ENCODE data around the gene TMEM196.
A peak's percentile ranks its signal among the peaks of the same experiment; 100 is the strongest.

TMEM196 gene

GRCh38 chr7:19772841-19773760, at the start of gene TMEM196:
Gene TMEM196 (minus strand): TSS chr7:19773617. CDS start chr7:19772696, 921 bp downstream.
- DNase-seq (ENCODE audit: low read depth in 3 of 3, low spot score in 1 of 3), result no peak

- no peak for DNase-seq (ENCODE audit: low read depth in 3 of 3, low spot score in 1 of 3)
Measured at GRCh38 chr7:19816128-19816527, 42.7 kb upstream of the TMEM196 start.

- DNase-seq (ENCODE audit: low read depth in 3 of 3, low spot score in 1 of 3), result no peak
Measured at GRCh38 chr7:19815546-19815945, 42.1 kb upstream of the TMEM196 start.

GRCh38 chr7:19814776-19815175, 41.4 kb upstream of the TMEM196 start:
- no peak for DNase-seq (ENCODE audit: low read depth in 3 of 3, low spot score in 1 of 3)

- no peak for DNase-seq (ENCODE audit: low read depth in 3 of 3, low spot score in 1 of 3)
Measured at GRCh38 chr7:19811386-19811785, 38.0 kb upstream of the TMEM196 start.

- no peak for DNase-seq (ENCODE audit: low read depth in 3 of 3, low spot score in 1 of 3)
Measured at GRCh38 chr7:19798986-19799385, 25.6 kb upstream of the TMEM196 start.

- DNase-seq (ENCODE audit: low read depth in 3 of 3, low spot score in 1 of 3), result no peak
Measured at GRCh38 chr7:19783541-19783940, 10.1 kb upstream of the TMEM196 start.

- DNase-seq (ENCODE audit: low read depth in 3 of 3, low spot score in 1 of 3), result no peak
Measured at GRCh38 chr7:19776981-19777380, 3.6 kb upstream of the TMEM196 start.

- DNase-seq (ENCODE audit: low read depth in 3 of 3, low spot score in 1 of 3), result no peak
Measured at GRCh38 chr7:19775578-19775977, 2.2 kb upstream of the TMEM196 start.

- DNase-seq (ENCODE audit: low read depth in 3 of 3, low spot score in 1 of 3), result no peak
Measured at GRCh38 chr7:19772306-19772705, 1.1 kb downstream of the TMEM196 start.

- no peak for DNase-seq (ENCODE audit: low read depth in 3 of 3, low spot score in 1 of 3)
Measured at GRCh38 chr7:19762631-19763030, 10.8 kb downstream of the TMEM196 start.

GRCh38 chr7:19754521-19755116, 18.8 kb downstream of the TMEM196 start:
- no peak for DNase-seq (ENCODE audit: low read depth in 3 of 3, low spot score in 1 of 3)

GRCh38 chr7:19752020-19752419, 21.4 kb downstream of the TMEM196 start:
- DNase-seq (ENCODE audit: low read depth in 3 of 3, low spot score in 1 of 3), result no peak

- no peak for DNase-seq (ENCODE audit: low read depth in 3 of 3, low spot score in 1 of 3)
Measured at GRCh38 chr7:19749658-19750057, 23.8 kb downstream of the TMEM196 start.

- DNase-seq (ENCODE audit: low read depth in 3 of 3, low spot score in 1 of 3), result no peak
Measured at GRCh38 chr7:19747740-19748339, 25.6 kb downstream of the TMEM196 start.

GRCh38 chr7:19744075-19744474, 29.3 kb downstream of the TMEM196 start:
- no peak for DNase-seq (ENCODE audit: low read depth in 3 of 3, low spot score in 1 of 3)

GRCh38 chr7:19728716-19729115, 44.7 kb downstream of the TMEM196 start:
- DNase-seq (ENCODE audit: low read depth in 3 of 3, low spot score in 1 of 3), result no peak

- DNase-seq (ENCODE audit: low read depth in 3 of 3, low spot score in 1 of 3), result no peak
Measured at GRCh38 chr7:19725770-19726169, 47.6 kb downstream of the TMEM196 start.

GRCh38 chr7:19715499-19715898, 57.9 kb downstream of the TMEM196 start:
- no peak for DNase-seq (ENCODE audit: low read depth in 3 of 3, low spot score in 1 of 3)

- DNase-seq (ENCODE audit: low read depth in 3 of 3, low spot score in 1 of 3), result peak in 1 of 3 donors; percentile 6
Measured at GRCh38 chr7:19713676-19714075, 59.7 kb downstream of the TMEM196 start.

- DNase-seq (ENCODE audit: low read depth in 3 of 3, low spot score in 1 of 3), result no peak
Measured at GRCh38 chr7:19709249-19709578, 64.2 kb downstream of the TMEM196 start.
